Small intestine (tissue), 16 donors: ENCODE measurements around the gene SHCBP1. TPM values are rescaled to one million over a fixed set of nuclear protein-coding genes. Genes with fewer than 3 reads are reported as not detected.

Experiments used
- DNase-seq, 2 donors: peaks; one replicate each; pipeline versions ENCODE4 v3.0.0 to v3.0.0-alpha.2; 2013
- FAIRE-seq: peaks from 2 replicates; lab custom pipeline; 2012; peaks lifted over from hg19 to GRCh38; lab: Jason Lieb, UNC
- H3K27ac ChIP-seq, 3 donors: one replicate each; pipeline ENCODE4 v1.5.1; 2013; ENCODE audit warnings: low read length in 2 of 3, mild to moderate bottlenecking in 2 of 3, control low read depth in 1 of 3, inconsistent platforms in 1 of 3, low read depth in 1 of 3, moderate library complexity in 1 of 3
- H3K27me3 ChIP-seq, 3 donors: one replicate each; pipeline ENCODE4 v1.6.1; 2013; ENCODE audit warnings: low read length in 3 of 3, inconsistent platforms in 1 of 3; ENCODE audit not compliant: control insufficient read depth in 3 of 3, insufficient read depth in 3 of 3
- H3K36me3 ChIP-seq, 3 donors: one replicate each; pipeline ENCODE4 v1.6.1; 2013; ENCODE audit warnings: low read length in 3 of 3, inconsistent platforms in 1 of 3, low read depth in 1 of 3, mild to moderate bottlenecking in 1 of 3, moderate library complexity in 1 of 3; ENCODE audit not compliant: control insufficient read depth in 3 of 3, insufficient read depth in 2 of 3
- H3K4me1 ChIP-seq, 3 donors: one replicate each; pipeline ENCODE4 v1.6.1; 2013; ENCODE audit warnings: low read length in 2 of 3, inconsistent platforms in 1 of 3, low read depth in 1 of 3, mild to moderate bottlenecking in 1 of 3, moderate library complexity in 1 of 3; ENCODE audit not compliant: control insufficient read depth in 3 of 3, insufficient read depth in 2 of 3
- H3K4me3 ChIP-seq, 3 donors: one replicate each; pipeline ENCODE4 v1.5.1; 2013; ENCODE audit warnings: low read length in 3 of 3, control low read depth in 1 of 3, inconsistent platforms in 1 of 3, low read depth in 1 of 3, mild to moderate bottlenecking in 1 of 3, moderate library complexity in 1 of 3
- H3K9me3 ChIP-seq, 2 donors: one replicate each; pipeline ENCODE4 v1.6.1; 2013; ENCODE audit warnings: low read depth in 1 of 2, low read length in 1 of 2; ENCODE audit not compliant: control insufficient read depth in 2 of 2, insufficient read depth in 1 of 2
- WGBS, 3 donors: extraction: QIAGEN DNeasy Blood & Tissue Kit; methylation state at CpG; one replicate each; pipeline ENCODE4 v1.1.7; 2013; 5-methylcytosine and 5-hydroxymethylcytosine counted together
- long read RNA-seq, 10 donors: transcript quantifications; one replicate each; lab custom pipeline, GENCODE V29; 2026
- polyA plus RNA-seq, 4 donors: library from polyadenylated mRNA; stranded (reverse) in 3 of 4; unstranded in 1 of 4; fragments of 200-250 nt in 3 of 4; fragments of 120-200 nt in 1 of 4; gene quantifications; one replicate each; pipeline versions ENCODE4 v1.2.1 to v1.2.3, GENCODE V29; 2013
- donor health status: healthy with polysubstance abuse.
- donor health status: control.
- donor health status: control.
- donor health status: Bipolar disorder and iron deficiency.
- donor health status: healthy.

Gene SHCBP1, protein sequence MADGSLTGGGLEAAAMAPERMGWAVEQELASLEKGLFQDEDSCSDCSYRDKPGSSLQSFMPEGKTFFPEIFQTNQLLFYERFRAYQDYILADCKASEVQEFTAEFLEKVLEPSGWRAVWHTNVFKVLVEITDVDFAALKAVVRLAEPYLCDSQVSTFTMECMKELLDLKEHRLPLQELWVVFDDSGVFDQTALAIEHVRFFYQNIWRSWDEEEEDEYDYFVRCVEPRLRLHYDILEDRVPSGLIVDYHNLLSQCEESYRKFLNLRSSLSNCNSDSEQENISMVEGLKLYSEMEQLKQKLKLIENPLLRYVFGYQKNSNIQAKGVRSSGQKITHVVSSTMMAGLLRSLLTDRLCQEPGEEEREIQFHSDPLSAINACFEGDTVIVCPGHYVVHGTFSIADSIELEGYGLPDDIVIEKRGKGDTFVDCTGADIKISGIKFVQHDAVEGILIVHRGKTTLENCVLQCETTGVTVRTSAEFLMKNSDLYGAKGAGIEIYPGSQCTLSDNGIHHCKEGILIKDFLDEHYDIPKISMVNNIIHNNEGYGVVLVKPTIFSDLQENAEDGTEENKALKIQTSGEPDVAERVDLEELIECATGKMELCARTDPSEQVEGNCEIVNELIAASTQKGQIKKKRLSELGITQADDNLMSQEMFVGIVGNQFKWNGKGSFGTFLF
- 1 to 10 TPM in 3 of 4 donors, under 1 TPM in 1; 0.54 to 5.5 (median 3.0) TPM for polyA plus RNA-seq
- long read RNA-seq, donor 1 = 0 reads
- long read RNA-seq, donor 2, partial matches to known transcripts = 0 of 1 reads
- long read RNA-seq, donor 2, other reads (novel, unspliced or antisense) = 0 of 1 reads
- long read RNA-seq, donor 3, partial matches to known transcripts = 0 of 2 reads
- long read RNA-seq, donor 3, other reads (novel, unspliced or antisense) = 0 of 2 reads
- long read RNA-seq, donor 4 = 0 reads
- long read RNA-seq, donor 5 = 0 reads
- long read RNA-seq, donor 6, partial matches to known transcripts = 0 of 1 reads
- long read RNA-seq, donor 6, other reads (novel, unspliced or antisense) = 0 of 1 reads
- long read RNA-seq, donor 7, partial matches to known transcripts = 0 of 13 reads
- long read RNA-seq, donor 7, other reads (novel, unspliced or antisense) = 6 of 13 reads
- long read RNA-seq, donor 8 = 0 reads
- long read RNA-seq, donor 9 = 0 reads
- long read RNA-seq, donor 10, partial matches to known transcripts = 0 of 1 reads
- long read RNA-seq, donor 10, other reads (novel, unspliced or antisense) = 0 of 1 reads

- FAIRE-seq (no peak), DNase-seq (peak; percentile 81 to 86)
- Histone ChIP-seq H3K9me3 (no peaks in the 10 kb centered on the region), H3K4me1 (no peaks in the 10 kb centered on the region), H3K36me3 (no peaks in the 10 kb centered on the region), H3K27me3 (no peaks in the 10 kb centered on the region), H3K27ac (no peak within 1 kb of the TSS), H3K4me3 (peak within 1 kb of the TSS; percentile 50 to 92 (median 54))
- 0 to 1% (median 1%) methylated on average over 41 to 52 of the region's 52 CpGs for WGBS, 3 donors
Measured at GRCh38 chr16:46621006-46621933, at the start of gene SHCBP1. Gene SHCBP1 (minus strand): TSS chr16:46621379. CDS start chr16:46621359, 20 bp downstream.

- H3K9me3 ChIP-seq = no peaks in the 10 kb centered on the region
- no peaks in the 10 kb centered on the region for H3K4me1 ChIP-seq
- H3K27ac ChIP-seq = no peak overlapping the region
- no peak for FAIRE-seq
- no peaks in the 10 kb centered on the region for H3K27me3 ChIP-seq
- 68 to 73% (median 71%) methylated on average over 4 of the region's 4 CpGs for WGBS, 3 donors
- peaks cover 3 to 18% (median 13%) of the 10 kb centered on the region in 3 donors for H3K36me3 ChIP-seq
- no peak overlapping the region for H3K4me3 ChIP-seq
- DNase-seq = no peak
Measured at GRCh38 chr16:46662123-46662522, 40.9 kb upstream of the SHCBP1 start.

- Histone ChIP-seq H3K4me1 (no peaks in the 10 kb centered on the region), H3K9me3 (no peaks in the 10 kb centered on the region), H3K4me3 (no peak overlapping the region), H3K27ac (no peak overlapping the region), H3K36me3 (peaks cover 3 to 13% (median 13%) of the 10 kb centered on the region in 3 donors), H3K27me3 (no peaks in the 10 kb centered on the region)
- WGBS, 3 donors = 38 to 55% (median 42%) methylated on average over 1 of the region's 1 CpG
- no peak for FAIRE-seq
- DNase-seq = peak in 1 of 2 donors; percentile 56
Measured at GRCh38 chr16:46658925-46659324, 37.7 kb upstream of the SHCBP1 start.

DNA sequence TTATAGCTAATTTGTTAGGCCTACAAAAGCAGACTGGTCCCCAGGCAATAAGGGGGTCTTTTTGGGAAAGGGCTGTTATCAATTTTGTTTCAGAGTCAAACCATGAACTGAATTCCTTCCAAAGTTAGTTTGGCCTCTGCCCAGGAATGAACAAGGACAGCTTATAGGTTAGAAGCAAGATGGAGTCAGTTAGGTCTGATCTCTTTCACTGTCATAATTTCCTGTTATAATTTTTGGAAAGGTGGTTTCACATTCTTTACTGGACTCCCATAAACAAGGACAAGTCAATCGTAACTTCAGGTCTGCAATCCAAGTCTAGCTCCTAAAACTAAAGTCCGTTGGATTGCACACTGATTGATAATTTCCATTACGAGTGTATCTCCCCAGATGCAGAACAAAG is 30.1 kb upstream of the SHCBP1 start:
- WGBS, 3 donors = 87 to 91% (median 89%) methylated on average over 3 of the region's 3 CpGs
- Histone ChIP-seq H3K4me3 (no peak overlapping the region), H3K36me3 (no peaks in the 10 kb centered on the region), H3K27me3 (no peaks in the 10 kb centered on the region), H3K9me3 (no peaks in the 10 kb centered on the region), H3K4me1 (no peaks in the 10 kb centered on the region), H3K27ac (no peak overlapping the region)
- FAIRE-seq (no peak), DNase-seq (no peak)

GRCh38 chr16:46650254-46650623 is 29.1 kb upstream of the SHCBP1 start:
- Histone ChIP-seq H3K27me3 (no peaks in the 10 kb centered on the region), H3K27ac (peak overlapping the region in 1 of 3 donors; percentile 53), H3K36me3 (no peaks in the 10 kb centered on the region), H3K9me3 (no peaks in the 10 kb centered on the region), H3K4me1 (no peaks in the 10 kb centered on the region), H3K4me3 (no peak overlapping the region)
- DNase-seq (no peak), FAIRE-seq (no peak)
- 74 to 85% (median 83%) methylated on average over 5 of the region's 5 CpGs for WGBS, 3 donors

DNA sequence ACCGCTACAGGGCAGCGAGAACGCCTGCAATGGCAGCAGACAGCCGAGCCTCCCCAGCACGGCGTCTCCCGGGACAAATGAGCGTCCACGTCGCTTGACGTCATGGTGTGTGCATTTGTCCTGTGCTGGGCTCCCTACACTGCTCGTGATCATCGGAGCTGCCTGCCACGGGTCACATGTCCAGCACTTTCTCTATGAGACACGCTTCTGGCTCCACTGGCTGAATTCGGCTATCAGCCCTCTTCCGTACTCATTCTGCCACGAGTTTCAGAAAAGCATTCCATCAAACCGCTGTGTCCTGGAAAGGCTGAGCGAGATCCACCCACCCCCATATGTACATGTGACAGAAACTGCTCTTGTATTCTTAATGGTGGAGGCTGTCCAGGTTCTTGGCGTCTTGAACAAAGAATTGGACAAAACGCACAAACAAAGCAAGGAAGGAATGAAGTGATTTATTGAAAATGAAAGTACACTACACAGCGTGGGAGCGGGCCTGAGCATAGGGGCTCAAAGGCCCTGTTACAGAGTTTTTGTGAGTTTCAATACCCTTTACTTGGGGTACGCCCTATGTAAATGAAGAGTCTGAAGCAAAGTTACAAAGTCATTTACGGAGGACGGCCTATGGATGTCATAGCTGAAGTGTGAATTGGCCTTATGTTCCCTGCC is 28.5 kb upstream of the SHCBP1 start:
- H3K4me3 ChIP-seq = no peak overlapping the region
- H3K27ac ChIP-seq = peak overlapping the region in 1 of 3 donors; percentile 53

GRCh38 chr16:46648656-46649055 is 27.5 kb upstream of the SHCBP1 start:
- DNase-seq (no peak), FAIRE-seq (no peak)
- Histone ChIP-seq H3K9me3 (no peaks in the 10 kb centered on the region), H3K4me1 (no peaks in the 10 kb centered on the region), H3K27me3 (no peaks in the 10 kb centered on the region), H3K36me3 (no peaks in the 10 kb centered on the region), H3K4me3 (no peak overlapping the region), H3K27ac (no peak overlapping the region)
- WGBS, 3 donors = 89 to 92% (median 91%) methylated on average over 8 of the region's 8 CpGs

More for the DNA sequence above, 28.5 kb upstream of the SHCBP1 start:
- H3K36me3 ChIP-seq = no peaks in the 10 kb centered on the region
- WGBS, 3 donors = 76 to 95% (median 89%) methylated on average over 27 of the region's 27 CpGs
- no peaks in the 10 kb centered on the region for H3K9me3 ChIP-seq
- no peak for DNase-seq
- no peaks in the 10 kb centered on the region for H3K4me1 ChIP-seq
- no peaks in the 10 kb centered on the region for H3K27me3 ChIP-seq
- FAIRE-seq = no peak
